Activated naive CD4-positive, alpha-beta T cell treated with anti-CD3 and anti-CD28 coated beads, Interleukin-2, amount 50 U/mL, for 16 hours (primary cell): ENCODE measurements around the gene PLTP.
"Not testable (repeated sequence)": the region's sequence is repeated elsewhere in the genome, so short reads cannot be mapped to it uniquely, and the experiment has no call there.

Source experiments
- DNase-seq: peaks from one replicate; pipeline ENCODE4 v3.0.0-alpha.2; 2020

Gene PLTP

DNA sequence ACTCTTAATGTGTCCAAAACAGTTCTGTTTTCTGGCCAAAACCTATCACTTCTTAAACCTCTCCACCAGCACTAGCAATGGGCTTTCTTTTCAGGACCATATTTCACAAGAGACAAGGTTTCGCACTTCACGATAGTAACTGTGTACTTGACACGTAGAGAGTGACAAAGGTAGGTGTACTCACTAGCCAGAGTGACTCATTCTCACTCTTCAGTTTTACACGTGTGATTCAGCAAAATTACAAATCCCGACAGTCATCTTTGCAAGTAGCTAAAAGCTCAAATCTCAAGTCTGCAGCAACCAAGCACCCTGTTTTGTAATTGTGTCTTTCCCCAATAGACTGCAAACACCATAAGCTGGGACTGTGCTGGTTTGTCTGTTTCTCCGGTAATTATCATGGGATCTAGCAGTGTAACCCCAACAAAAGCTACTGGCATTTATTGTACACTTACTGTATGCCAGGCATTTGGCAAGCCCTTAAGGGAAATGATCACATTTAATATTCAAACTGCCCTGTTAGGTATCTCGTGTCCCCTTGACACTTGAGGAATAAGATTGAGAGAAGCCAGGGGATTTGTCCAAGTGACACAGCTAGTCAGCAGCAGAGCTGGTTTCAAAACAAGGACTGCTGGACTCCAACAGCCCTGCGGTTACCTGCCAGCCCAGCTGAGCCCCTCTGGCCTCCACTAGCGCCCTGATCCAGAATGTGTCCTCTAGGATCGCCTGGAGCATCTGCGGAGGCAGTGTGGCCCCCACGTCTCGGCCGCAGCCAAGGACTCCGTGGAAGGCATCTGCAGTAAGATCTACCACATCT is 32.4 kb upstream of the PLTP start:
- DNase-seq, result no peak

DNA sequence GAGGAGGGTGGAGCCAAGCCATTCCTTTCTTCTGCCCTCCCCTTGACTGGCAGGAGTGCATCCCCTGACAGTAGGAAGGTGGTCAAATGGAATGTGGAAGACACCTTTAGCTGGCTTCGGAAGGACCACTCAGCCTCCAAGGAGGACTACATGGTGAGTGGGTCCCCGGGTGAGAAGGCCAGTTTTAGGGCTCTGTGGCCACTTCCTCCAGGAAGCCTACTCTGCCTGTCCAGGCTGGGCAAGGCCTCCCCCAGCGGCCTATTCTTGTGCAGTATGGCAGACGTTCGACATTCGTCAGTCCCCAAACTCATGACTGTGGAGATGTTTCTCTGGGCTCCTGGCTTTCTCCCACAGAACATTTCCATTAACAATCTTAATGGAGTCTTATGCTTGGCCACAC is 31.7 kb upstream of the PLTP start:
- no peak for DNase-seq

DNA sequence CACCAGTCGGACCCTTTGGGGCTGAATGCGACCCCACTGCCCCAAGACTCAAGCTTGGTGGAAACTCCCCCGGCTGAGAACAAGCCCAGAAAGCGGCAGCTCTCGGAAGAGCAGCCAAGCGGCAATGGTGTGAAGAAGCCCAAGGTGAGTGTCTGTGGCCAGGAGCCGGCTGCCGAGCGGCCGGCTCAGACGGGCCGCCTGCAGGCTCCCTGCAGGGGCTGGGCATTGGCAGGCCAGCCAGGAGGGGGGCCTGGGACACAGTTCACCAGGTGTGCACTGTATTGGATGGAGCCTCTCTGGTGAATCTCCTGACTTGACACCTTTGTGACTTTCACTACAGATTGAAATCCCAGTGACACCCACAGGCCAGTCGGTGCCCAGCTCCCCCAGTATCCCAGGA is 28.5 kb upstream of the PLTP start:
- no peak for DNase-seq

DNA sequence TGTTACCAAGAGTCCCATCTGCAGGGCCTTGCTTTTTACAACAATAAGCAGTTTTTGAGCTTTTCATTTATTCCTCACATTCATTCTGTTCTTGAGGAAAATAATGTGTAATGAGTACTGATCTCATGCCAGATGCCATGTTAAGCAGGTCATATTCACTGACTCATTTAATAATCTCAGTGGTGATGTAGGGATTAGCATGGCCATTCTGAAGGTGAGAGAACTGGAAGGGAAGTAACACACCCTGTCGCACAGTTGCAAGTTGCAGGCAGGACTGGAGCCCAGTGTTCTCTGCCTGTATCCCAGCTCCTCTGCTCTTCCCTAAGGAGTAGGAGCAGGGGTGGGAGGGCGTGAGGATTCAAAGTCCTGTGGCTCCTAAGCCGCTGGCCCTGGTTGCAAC is 28.1 kb upstream of the PLTP start:
- no peak for DNase-seq

DNA sequence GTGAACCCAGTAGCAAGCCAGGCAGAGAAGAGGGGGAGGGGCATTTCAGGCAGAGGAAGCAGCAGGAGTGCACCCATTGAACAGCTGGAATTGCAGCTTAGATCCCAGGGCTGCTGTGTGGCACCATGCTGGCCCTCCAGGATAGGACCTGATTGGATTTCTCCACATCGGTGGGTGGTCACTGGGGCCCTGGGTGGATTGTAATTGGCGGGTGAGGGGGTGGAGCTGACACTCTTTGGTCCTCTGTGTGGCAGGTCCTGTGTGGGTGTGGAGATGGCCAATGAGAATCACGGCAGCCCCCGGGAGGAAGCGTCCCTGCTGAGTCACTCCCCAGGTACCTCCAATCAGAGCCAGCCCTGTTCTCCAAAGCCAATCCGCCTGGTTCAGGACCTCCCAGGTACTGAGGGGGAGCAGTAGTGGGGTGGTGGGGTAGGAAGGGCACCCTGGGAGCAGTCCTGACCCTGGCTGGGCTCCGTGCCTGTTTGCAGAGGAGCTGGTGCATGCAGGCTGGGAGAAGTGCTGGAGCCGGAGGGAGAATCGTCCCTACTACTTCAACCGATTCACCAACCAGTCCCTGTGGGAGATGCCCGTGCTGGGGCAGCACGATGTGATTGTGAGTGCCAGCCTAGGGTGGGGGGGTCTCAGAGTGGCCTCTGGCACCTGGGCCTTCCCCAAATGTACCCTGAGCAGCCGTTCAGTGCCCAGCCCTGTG is 26.9 kb upstream of the PLTP start:
- no peak for DNase-seq

DNA sequence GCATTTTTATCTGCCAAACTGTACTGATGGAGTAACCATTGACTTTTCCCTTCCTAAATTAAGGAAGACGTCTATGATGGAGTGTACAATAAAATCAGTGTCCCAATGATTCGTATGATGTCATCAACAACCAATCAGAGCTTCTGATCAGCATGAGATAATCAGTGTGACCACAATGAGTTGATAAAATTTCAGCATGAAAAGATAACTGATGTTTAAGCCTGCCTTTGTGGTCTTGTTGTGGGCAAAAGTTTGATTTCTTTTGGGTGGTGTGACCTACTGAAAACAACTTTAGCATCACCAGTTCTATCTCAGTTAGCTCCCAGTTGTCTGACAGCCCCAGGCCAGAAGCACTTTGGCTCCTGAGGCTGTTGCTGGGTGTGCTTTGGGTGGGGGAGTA is 25.8 kb upstream of the PLTP start:
- DNase-seq, result no peak

DNA sequence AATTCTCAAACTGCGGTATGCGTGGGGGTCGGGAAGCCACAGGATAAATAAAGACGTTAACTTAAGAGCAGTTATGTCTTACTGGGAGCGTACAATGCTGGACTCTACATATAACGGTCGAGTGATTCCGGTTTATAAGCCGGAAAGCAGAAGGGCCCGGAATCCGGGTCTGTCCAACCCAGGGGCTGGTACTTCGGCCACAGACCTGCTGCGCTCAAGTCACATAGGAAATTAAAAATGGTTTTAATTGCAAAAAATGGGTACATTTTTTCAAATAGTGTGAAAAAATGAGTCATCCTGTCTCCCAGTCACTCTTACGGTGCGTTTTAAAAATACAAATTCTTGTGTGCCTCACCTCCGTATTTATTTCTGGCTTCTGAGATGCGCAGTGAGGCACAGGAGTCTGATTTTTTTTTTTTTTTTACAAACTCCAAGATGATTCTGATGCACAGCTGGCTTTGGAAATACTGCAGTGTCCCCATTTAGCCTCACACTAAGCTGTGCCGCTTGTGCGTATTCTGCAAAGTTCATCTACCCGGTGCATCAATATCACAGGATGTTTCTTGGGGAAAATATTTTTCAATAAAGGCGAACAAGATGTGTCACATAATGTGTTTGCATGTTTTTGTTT is 23.6 kb upstream of the PLTP start:
- DNase-seq, result no peak

DNA sequence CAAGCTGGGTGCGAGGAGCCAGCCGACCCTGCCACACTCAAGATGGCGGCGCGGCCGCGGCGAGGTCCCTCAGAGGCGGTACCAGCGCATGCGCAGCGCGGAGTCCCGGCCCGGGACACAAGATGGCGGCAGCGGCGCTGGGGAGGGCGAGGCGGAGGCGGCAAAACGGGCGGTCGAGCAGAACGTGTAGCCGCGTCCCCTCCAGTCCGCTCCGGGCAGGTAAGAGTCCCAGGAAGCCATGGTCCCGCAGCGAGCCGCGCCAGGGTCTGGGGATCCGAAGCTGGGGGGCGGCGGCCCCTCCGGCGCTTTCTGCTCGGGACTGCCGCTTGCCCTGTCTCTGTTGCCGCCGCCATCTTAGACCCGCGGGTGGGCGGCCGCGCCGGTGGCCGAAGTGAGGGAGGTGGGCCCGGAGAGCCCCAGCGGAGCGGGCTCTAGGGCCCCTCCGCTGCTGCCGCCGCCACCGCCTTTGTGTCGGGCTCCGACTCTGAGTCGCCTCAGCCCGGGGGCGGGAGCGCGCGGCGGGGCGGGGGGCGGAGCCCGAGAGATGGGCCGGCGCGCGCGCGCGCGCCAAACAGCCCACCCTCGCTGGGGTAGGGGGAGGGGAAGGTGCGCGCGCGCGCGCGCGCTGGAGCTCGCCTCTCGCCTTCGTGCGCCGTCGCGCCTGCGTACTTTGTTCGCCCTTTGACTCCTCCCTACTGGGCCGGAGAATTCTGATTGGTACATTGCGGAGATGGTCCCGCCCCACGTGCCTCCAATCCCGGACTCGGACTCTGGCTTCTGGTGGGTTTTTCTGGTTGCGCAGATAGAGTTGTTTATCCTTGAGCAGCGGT is 22.8 kb upstream of the PLTP start, which contains the start of gene PCIF1:
Gene PCIF1 (plus strand): TSS at position 98 of the 830 bp plus-strand sequence. CDS start 4,317 bp downstream, outside the sequence.
- peak; percentile 96 for DNase-seq

DNA sequence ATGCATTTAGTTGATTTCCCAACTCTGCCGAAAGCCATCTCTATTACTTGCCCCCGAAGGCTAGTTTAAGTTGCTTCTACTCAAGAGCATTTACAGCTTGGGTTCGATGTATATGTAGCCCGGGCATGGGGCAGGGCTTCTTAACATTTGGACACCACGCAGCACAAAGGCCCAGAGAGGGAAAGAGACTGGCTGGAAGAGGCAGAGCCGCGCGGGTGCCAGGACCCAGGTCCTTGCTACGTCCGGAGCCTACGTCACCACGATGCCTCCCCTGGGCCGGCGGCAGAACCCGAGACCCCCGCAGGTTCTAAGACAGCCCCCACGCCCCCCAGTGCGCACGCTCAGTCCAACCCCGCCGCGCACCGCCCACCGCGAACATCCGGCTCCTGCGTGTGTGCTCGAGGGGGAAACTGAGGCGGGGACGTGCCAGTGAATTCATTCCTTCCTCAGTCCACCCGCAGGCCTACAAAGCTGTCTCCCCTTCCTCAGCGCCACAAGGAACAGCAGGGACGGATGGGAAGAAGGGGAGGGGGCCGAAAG is 22.2 kb upstream of the PLTP start:
- no peak for DNase-seq

DNA sequence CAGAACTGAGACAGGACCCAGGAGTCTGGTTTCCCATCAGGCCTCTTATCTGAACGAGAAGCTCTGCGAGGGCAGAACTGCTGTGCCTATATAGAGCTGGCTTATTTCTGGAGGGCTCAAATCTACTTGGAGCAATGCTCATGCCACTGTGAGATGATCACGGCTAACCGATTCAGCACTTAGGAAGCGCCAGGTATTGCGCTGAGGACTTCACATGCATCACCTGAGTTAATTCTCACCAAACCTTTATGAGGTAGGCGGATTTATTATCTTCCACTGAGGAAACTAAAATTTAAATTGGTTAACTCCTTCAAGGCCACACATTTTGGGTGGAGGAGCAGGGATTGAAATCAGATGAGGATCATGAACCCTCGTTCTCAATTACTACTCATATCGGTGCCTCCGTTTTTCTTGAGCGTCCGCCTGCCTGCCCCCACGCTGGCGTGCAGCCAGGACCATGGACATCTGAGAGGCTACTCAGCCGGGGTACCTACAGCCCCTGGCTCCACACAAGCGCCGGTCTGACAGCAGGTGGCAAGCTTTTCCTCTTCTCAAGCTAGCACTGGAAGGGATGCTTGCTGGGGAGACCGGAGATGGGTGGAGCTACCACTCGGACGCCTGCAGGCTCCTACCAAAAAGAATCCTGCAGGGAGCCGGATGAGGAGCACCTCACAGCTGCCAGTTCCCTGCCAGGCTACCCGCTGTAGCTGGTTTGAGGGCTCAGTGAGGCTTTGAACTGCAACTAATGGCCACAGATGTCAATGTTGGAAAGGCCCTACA is 21.5 kb upstream of the PLTP start:
- DNase-seq, result peak; percentile 46

DNA sequence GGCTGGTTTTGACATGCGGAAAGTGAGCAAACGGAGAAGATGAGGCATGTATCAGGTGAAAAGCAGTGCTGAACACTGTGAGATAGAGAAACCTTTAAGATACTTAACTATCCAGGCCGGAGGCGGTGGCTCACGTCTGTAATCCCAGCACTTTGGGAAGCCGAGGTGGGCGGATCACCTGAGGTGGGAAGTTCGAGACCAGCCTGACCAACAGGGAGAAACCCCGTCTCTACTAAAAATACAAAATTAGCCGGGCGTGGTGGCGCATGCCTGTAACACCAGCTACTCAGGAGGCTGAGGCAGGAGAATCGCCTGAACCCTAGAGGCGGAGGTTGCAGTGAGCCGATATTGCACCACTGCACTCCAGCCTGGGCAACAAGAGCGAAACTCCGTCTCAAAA is 19.7 kb upstream of the PLTP start:
- DNase-seq, result not testable (repeated sequence)

DNA sequence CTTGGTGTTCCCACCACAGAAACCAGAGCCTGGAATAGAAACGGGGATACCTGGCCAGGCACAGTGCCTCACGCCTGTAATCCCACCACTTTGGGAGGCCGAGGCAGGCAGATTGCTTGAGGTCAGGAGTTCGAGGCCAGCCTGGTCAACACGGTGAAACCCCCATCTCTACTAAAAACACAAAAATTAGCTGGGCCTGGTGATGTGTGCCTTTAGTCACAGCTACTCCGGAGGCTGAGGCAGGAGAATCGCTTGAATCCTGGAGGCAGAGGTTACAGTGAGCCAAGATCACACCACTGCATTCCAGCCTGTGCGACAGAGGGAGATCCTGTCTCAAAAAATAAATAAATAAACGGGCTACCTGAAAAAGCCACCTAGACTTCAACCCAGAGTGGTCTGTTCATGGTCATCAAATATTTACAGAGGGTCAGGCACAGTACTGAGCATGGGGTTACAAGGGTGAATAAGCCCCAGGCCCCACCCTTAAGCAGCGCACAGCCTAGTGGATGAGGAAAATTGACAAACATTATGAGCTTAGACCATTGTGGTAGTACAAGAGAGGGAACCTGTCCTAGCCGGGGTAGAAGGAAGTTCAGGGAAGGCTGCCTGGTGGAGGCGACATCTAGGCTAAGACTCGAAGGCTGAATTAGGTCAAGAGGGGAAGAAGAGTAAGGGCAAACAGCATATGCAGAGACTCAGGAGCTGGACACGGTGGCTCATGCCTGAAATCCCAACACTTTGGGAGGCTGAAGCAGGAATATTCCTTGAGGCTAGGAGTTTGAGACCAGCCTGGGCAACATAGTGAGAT is 15.3 kb upstream of the PLTP start:
- no peak for DNase-seq

DNA sequence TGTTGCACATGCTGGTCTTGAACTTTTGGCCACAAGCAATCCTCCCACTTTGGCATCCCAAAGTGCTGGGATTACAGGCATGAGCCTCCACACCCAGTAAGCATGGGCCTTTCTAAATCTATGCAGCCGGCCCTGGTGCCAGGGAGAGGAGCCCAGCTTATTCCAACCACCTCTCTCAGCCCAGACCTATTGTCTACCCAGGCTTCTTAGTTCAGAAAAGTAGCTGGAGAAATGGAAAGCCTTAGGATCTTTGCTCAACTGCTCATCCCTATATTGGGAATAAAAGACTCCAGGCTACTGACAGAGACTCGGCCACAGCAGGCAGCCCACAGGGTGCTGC is 14.7 kb upstream of the PLTP start:
- DNase-seq, result no peak

DNA sequence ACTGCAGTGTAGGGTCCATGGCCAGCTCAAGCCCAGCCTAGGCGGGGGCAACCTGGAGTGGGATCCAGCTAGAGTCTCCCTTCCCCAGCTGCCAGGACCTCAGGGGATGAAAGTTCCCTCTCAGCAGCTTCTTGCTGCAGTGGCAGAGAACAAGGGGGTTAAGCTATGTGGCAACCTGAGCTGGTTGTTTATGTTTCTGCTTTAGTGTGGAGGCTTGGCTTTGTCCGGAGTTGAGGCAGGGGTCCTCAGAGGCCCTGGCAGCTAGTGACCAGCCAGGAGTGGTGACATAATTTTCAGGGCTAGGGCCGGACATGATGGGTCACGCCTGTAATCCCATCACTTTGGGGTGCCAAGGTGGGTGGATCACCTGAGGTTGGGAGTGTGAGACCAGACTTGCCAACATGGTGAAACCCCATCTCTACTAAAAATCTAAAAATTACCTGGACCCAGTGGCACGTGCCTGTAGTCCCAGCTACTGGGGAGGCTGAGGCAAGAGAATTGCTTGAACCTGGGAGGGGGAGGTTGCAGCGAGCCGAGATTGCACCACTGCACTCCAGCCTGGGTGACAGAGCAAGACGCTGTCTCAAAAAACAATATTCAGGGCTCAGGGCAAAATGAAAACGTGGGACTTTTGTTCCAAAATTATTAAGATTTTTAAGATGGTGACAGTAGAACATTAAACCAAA is 14.0 kb upstream of the PLTP start:
- no peak for DNase-seq

DNA sequence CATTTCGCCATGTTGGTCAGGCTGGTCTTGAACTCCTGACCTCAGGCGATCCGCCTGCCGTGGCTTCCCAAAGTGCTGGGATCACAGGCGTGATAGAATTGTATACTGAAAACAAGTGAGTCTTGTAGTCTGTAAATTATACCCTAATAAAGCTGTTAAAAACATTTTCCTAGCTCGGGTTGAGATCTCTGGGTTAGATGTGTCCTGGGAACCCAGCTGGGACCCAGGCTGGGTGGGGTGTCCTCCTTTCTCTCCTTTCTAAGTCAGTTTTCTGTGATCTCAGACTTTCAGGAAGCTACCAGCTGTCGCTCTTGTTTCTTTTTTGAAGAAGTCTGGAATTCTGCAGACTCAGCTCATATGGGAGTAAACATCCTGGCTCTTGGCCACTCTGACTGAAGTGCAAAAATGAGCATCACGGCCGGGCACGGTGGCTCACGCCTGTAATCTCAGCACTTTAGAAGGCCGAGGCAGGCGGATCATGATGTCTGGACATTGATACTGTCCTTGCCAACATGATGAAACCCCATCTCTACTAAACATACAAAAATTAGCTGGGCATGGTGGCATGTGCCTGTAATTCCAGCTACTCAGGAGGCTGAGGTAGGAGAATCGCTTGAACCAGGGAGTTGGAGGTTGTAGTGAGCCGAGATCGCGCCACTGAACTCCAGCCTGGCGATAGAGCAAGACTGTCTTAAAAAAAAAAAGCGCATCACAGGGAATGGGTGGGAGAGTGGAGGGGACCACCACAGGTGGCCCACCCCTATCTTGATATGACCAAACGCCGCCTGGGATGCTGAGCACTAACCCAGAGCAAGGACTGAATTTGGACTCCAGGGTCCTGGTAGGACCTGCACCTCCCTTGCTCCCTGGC is 12.7 kb upstream of the PLTP start:
- no peak for DNase-seq

DNA sequence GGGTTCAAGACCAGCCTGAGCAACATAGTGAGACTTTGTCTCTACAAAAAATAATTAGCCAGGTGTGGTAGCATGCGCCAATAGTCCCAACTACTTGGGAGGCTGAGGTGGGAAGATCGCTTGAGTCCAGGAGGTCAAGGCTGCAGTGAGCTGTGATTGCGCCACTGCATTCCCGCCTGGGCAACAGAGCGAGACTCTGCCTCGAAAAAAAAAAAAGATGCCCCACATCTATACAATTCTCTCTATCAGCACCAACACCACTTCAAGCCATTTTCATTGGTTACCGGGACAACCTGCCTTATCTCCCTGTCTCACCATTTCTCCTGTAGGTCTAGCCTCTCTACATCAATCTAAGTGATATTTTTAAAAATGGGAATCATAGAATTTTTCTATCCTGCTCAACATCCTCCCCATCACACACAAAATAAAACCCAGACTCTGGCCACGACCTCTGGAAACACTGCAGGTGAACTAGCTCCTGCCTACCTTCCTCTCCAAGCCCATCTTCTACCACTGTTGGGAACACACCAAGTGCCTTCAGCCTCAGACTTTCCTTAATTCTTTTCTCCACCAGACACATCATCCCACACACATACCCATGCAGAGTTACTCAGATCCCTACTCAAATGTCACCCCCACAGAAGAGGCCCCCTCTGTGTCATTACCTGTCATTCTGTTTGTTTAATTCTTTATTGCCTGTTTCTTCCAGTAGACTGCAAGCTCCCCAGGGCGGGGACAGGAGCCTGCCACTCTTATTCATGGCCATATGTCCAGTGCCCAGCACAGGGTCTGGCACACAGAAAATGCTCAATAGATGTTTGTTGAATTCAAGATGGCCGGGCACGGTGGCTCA is 9.6 kb upstream of the PLTP start:
- DNase-seq, result no peak

DNA sequence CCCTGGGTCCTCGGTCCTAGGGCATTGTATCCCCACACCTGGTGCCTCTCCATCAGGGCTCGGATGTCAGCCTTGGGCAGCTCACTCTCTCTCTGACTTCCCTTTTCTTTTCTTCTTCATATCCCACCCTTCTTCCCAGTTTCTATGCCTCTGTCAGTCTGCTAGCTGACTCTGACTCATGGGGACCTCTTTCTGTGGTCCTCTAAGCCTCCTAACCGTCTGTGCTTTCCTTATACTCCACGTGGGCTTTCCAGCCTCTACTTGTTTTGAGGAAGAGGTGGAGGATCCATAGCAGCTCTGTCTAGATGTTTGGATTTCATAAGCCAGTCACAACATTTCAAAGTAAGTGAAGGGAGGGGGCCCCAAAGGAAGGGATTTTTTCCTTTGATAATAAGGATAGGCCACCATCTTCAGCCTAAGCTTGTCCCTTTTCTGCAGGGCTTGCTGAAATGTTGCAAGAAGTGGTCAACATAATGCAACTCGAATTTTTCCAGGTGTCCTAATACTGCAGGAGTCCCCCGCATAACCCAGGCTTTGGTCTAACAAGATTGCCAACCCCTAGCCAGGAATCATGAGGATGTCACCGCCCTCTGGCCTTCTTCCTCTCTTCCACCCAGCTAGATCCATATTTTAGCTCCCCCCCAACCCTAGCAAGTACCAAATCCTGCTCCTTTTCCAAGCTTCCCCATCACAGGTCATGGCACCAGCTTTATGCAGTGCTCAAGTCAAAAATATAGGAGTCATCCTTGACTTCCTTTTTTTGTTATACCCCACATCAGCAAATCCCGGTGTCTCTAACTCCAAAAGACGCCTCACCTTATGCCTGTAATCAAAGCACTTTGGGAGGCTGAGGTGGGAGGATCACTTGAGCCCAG is 8.7 kb upstream of the PLTP start:
- no peak for DNase-seq
